Activated T-cell treated with anti-CD3 and anti-CD28 coated beads for 24 hours (primary cell): Measurements from ENCODE around the gene SPATA32.
"Not testable (repeated sequence)": the region's sequence is repeated elsewhere in the genome, so short reads cannot be mapped to it uniquely, and the experiment has no call there.

Source experiments
- DNase-seq: peaks from one replicate; pipeline ENCODE4 v3.0.0-alpha.2; 2020; ENCODE audit warnings: low read depth

The SPATA32 gene, protein sequence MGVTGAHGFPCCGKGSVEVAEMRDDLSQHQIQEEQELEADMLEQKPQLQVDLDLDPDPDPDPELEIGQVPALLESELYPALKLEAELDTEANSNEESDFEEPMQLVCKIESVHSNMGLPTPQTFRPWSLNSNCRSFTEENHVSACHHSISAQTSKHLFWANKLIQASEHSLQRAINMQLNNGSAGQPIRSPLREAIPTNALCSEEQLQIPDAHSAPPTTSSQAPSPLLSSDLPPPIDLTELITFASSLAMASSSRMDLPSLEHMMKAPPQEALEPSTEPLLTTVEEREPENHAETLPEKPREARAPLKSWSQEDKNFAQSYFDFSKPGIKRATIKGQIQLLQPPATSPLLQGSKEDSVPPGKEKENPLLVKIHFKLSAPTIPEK

DNA sequence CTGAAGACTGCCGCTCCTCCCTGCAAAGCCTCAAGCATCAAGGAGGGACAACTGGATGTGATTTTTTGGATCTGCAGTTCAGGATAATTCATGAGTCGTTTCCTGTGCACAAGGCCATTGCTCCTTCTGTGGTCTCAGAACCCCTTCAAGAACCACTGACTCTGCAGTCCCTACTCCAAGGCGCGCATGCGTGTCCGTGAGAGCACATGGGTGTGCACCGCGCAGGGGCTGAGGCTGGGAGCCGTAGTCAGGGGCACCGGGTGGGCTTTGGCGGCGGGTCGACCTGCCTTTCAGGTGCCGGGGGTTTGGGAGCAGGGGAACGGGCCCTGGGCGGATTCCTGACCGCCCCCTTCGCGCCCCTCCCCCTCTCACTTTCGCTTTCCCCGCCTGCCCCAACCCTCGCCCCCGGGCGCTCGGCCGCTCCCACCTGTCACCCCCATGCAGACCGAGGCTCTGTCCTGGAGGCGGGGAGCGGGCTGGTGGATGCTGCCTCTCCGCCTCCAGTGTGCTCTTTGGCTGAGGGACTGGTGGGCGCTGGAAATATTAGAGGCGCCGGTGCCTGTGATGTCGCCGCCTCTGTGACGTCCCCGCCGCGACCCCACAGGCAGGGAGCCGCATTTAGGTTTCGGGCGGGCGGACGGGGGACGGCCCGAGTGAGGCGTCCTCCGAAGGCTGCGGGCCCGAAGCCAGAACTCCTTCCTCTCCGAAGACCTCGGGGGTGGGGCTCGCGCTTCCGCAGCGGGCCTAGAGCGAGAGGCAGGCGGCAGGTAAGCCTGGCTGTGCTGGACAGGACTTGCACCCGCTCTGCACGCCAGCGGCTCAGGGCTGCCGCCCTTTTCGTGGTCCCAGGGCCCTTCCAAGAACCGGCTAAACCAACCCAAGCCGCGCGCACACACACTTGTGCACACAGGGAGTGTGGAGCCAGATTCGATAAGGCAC, at the start of gene SPATA32:
Gene SPATA32, minus strand, starts transcription at position 518 of the 939 bp plus-strand sequence. Its CDS starts 78 bp downstream, at position 440.
- peak; percentile 56 for DNase-seq

DNA sequence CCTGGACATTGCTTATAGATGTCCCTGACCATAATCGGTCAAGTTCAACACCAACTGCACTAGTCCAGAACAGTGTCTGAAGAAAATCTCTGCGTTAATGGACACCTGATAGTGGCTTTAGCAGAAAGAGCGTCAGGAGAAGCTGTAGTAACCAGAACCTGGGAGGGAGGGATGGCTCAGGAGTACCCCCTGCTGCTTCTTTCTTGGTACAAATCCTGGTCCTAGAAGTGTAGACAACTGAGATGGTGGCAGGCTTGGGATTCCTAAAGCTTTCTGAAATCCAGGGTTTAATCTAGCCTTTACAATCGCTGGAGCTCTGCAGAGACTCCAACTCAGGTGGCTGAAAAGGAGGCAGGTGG, 49.5 kb upstream of the SPATA32 start:
- DNase-seq = no peak

DNA sequence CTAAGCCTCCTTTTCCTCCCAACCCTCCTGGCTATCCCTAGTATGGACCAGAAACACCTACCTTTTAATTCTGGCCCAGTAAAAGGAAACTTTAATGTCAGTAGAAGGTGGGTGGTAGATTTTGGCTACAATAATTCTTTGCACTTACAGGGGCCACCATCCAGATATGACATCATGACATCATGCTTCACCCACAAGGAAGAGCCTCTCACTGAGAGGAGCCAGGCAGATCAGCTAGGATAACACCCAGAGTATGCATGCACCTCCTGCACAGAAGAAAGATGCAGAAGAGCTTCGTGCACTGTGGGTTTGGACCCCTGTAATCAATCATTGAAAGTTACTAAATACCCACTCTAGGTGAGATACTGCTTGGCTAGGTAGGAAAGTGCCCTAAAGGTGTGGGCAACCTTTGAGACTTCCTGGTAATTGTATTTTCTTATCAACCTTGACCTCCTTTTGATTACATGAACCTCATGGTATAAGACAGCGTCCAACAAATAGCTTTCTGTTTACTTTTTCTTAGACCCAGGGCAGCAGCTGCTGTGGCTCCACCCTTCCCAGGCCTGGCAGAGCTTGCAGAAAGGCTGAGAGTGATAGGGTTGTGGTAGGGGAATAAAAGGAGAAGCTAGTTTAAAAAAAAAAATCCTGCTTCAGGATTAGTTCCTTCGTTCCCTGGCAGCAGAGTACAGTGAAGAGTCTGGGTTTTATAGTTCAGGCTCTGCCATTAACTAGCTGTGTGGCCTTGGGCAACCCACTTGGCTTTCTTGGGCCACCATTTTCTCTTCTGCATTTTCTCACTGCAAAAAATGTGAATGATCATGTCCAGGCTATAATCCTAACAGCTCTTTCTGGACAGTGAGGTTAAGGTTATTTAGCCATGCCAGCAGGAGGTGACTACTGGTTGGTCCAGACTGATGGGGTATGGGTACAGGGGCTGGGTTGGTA, 48.8 kb upstream of the SPATA32 start:
- no peak for DNase-seq

DNA sequence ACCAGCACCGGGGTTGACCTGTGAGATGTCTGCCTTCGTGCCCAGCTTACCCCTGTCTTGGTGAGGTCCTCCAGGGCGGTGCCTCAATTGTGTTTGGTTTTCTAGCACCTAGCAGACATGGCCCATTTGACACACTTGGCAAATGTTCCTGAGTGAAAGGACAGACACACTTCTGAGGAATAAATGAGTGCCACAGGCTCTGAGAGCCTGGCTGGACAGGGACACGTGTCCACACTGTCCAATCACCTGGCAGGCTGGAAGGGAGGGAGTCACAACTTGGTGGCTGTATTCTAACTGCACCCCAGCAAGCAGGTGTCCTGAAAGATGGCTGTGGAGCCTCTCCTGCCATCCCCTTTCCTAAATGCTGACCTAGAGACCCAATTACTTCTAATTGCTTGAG, 47.5 kb upstream of the SPATA32 start:
- DNase-seq = no peak

DNA sequence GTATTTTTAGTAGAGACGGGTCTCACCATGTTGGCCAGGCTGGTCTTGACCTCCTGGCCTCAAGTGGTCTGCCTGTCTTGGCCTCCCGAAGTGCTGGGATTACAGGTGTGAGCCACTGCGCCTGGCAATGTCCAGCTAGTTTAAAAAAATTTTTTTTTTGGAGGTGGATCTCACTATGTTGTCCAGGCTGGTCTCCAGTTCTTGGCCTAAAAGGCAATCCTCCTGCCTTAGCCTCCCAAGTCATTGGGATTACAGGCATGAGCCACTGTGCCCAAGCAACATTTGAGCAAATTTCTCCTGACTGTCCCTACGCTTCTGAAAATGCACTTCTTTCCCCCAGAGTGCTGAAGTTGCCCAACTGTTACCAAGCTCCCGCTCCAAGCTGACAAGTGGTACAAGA, 46.9 kb upstream of the SPATA32 start:
- no peak for DNase-seq

DNA sequence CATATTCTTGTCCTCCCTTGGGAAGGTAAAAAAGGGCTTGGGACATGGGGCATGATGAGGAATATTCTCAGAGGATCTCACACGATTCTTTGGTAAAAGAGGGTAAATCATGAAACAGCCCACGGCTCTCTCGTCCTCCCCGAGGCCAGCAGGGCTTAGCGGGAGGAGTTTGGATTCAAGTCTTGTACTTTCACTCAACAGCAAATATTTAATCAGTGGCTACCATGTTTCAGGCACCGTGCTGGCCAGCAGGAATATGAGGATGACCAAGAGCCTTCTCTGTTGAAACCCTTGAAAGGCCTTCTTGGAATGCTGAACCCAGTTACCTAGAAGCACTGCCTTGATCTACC, 46.1 kb upstream of the SPATA32 start:
- DNase-seq = no peak

DNA sequence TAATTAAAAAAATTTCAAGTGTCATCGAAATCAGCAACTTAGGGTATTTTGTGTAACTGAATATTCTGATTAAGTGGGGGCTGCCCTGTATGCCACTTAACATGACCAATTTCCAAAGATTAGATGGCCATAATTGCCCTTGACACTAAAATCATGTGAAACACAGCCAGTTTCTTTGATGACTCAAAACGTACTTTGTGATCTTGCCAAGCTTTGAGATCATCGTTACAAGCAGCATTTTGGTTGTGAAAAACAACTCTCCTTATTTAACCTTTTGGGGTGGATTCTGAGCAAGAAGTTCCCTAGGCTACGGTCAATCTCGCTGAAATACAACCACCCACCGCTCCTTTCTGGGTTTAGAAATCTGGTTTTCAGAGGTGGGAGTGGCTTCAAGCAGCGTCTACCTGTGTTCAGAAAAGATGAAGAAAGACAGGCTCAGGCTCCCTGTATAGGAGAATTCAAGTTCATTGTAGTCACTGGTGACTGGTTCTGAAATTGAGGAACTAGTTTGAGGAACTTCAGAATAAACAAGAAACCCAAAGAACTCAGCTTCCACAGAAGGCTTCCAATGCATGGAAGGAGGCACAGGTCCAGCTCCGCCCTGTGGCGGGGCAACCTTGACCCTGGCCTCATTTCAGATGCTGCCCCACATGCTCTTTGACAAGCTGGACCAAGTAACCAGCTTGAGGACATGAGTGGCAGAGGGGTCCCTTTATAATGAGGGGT, 45.6 kb upstream of the SPATA32 start:
- peak; percentile 60 for DNase-seq

- no peak for DNase-seq
Measured at GRCh38 chr17:45306623-45307022, 44.7 kb upstream of the SPATA32 start.

DNA sequence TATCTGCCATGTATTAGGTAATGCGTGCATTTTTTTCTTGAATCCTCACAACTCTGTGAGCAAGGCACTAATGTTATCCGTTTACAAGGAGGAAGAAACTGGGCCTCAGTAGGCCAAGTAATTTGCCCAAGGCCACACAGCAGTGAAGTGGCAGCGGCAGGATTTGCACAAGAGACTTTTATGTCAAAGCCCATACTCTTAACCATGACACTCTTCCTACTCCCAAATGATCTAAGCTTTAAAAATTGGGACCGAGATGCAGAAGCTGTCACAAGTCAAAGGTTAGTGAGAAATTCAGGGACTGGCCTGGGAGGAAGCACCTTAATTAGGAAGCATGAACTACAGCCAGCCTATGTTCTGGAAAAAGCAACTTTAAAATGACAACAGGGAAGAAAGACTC, 44.2 kb upstream of the SPATA32 start:
- no peak for DNase-seq

DNA sequence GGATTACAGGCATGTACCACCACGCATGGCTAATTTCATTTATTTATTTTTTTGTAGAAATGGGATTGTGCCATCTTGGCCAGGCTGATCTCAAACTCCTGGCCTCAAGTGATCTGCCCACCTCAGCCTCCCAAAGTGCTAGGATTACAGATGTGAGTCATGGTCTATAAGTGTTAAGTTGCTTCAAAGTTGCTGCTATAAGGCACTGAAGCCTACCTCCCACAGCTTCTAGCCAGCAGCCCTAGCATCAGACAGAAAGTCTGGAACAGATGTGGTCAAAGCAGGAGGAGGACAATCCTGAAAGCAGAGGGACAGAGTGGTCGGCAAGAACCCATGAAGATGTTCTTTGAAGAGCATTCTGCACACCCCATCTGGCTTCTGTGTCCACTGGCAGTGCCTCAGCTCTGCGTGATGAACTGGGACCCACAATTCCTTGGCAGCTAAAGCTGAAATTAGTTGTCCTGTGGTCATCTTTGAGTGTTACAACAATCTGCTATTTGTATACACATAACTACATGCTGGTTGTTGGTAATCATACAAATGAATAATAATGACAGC, 43.7 kb upstream of the SPATA32 start:
- DNase-seq = no peak

DNA sequence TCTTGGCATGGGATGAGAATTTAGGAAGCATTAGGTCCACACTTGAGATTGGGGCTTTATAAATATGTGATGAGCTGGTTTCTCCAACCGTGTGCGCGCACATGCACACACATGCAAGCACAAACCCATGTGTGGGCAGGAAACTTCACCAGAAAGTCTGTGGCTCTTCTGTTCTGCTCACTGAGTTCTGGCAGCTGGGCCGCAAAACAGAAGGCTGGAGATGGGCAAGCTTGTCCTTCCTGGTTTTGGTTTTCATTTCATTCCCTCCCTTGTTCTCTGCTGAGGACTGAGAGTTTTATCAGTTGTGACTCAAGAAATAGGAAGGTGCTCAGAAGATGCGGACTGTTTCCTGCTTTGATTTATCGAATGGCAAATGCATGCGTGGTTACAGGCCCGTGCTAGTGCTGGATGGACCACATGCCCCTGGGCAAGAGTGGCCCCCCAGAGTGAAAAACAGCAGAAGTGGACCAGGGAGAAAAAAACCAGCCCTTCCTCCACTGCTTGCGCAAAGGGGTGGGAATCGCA, 40.8 kb upstream of the SPATA32 start:
- no peak for DNase-seq

DNA sequence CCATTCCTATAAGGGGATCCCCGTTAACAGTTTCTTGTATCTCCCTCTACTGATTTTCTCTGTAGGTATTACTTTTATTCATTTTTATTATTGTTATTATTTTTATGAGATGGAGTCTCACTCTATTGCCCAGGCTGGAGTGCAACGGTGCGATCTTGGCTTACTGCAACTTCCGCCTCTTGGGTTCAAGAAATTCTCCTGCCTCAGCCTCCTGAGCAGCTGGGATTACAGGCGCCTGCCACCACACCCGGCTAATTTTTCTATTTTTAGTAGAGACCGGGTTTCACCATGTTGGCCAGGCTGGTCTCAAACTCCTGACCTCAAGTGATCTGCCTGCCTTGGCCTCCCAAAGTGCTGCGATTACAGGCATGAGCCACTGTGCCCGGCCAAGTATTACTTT, 40.3 kb upstream of the SPATA32 start:
- not testable (repeated sequence) for DNase-seq

GRCh38 chr17:45301674-45302073, 39.8 kb upstream of the SPATA32 start:
- no peak for DNase-seq

DNA sequence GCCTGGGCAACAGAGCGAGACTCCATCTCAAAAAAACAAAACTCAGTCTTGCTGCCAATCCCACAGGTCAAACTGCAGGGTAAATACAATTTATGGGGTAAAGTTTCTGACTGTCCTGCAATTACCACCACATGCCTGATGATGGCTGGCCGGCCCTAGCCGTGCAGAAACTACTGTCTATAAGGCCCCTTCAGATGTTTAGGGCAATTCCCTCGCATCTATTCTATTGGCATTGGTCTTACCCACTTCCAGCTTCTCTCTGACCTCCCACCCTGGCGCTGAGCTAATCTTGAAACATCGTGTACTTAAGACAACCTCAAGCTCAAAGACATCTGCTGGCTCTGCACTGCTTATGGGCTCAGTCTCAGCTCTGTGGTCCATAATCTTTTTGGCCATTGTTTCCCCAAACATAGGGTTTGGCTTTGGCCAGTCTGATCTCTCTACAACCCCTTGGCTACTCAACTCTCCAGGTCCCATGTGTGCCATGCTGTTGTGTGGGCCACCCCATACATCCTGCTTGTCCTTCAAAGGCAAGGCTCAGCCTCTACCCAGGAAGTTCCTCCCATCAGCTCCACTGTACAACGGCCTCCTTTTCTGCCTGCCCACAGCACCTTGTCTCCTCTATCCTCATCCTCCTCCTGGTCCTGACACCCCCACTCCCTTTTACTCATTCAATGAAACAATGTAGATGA, 38.3 kb upstream of the SPATA32 start:
- no peak for DNase-seq

- DNase-seq = no peak
Measured at GRCh38 chr17:45299361-45299760, 37.5 kb upstream of the SPATA32 start.

DNA sequence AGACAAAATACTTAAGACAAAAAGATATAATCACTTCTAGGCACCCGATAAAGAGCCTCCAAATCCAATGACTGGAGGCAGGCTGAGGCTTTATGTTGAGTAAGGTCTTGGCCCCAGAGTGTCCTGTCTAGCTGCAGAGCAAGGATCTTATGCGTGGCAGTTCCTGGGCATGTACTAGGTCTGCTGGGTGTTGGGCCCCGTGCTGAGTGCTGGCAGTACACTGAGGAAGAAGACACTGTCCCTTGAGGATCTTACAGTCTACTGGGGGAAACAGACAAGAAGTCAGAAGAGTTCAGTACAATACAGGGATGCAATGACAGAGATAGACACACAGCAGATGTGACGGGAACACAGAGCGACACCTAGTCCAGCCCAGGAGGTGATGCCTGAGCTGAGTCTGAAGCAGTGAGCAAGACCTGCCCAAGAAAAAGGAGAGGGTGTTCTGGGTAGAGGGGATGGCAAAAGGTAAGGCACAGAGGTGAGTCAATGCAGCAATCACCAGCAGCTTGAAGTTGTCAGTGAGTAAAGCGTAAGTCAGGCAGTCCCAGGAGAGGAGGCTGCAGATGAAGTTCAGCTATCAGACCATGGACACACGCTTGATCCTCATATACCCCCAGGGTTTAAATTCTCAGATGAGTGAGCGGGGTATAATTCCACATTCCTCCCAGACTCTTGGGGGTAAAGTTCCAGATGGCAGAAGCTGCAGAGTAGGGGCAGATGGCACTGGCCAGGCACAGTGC, 36.8 kb upstream of the SPATA32 start:
- no peak for DNase-seq

GRCh38 chr17:45296833-45297124, 34.9 kb upstream of the SPATA32 start:
- DNase-seq = no peak

DNA sequence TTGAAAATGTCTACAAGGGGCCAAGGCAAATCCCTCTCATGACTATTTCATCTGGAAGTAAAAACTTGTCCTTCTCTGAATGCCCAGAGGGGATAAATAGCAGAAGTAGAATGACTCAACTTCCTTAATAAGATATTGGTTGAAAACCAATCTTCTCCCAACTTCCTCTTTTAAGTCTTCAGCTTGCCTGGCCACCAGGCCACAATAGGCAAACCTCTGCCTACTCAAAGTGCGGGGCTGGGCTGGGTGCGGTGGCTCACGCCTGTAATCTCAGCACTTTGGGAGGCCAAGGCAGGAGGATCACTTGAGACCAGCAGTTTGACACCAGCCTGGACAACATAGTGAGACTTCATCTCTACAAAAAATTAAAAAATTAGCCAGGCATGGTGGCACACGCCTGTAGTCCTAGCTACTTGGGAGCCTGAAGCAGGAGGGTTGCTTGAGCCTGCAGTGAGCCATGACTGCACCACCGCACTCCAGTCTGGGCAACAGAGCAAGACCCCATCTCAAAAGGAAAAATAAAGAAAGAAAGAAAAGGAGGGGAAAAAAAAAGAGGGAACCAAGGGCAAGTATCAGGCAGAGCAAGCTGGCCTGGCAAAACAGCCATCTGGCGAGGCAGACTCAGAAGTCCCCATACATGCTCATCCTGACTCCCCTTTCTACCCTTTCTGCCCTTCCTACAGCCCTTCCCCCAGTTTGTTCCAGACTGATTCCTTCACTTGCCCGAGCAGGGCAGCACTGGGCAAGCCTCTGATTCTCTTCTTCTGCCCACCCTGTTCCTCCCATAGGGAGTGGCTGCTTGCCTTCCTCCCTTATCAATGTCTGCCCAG, 34.3 kb upstream of the SPATA32 start:
- no peak for DNase-seq

- no peak for DNase-seq
Measured at GRCh38 chr17:45294506-45294905, 32.6 kb upstream of the SPATA32 start.
